ENCODE results near the gene ELAPOR1. TPM values are rescaled to one million over a fixed set of nuclear protein-coding genes. Genes with fewer than 3 reads are reported as not detected.
A peak's percentile ranks its signal among the peaks of the same experiment; 100 is the strongest.

ELAPOR1 gene, protein sequence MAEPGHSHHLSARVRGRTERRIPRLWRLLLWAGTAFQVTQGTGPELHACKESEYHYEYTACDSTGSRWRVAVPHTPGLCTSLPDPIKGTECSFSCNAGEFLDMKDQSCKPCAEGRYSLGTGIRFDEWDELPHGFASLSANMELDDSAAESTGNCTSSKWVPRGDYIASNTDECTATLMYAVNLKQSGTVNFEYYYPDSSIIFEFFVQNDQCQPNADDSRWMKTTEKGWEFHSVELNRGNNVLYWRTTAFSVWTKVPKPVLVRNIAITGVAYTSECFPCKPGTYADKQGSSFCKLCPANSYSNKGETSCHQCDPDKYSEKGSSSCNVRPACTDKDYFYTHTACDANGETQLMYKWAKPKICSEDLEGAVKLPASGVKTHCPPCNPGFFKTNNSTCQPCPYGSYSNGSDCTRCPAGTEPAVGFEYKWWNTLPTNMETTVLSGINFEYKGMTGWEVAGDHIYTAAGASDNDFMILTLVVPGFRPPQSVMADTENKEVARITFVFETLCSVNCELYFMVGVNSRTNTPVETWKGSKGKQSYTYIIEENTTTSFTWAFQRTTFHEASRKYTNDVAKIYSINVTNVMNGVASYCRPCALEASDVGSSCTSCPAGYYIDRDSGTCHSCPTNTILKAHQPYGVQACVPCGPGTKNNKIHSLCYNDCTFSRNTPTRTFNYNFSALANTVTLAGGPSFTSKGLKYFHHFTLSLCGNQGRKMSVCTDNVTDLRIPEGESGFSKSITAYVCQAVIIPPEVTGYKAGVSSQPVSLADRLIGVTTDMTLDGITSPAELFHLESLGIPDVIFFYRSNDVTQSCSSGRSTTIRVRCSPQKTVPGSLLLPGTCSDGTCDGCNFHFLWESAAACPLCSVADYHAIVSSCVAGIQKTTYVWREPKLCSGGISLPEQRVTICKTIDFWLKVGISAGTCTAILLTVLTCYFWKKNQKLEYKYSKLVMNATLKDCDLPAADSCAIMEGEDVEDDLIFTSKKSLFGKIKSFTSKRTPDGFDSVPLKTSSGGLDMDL
- 0.21 and 0.62 TPM in 2 replicates for total RNA-seq (2011; cell fraction: chromatin; rRNA removed; ENCODE audit: low replicate concordance)
- total RNA-seq (2011; cell fraction: nucleolus; rRNA removed) = 0.13 and 0.17 TPM in 2 replicates
- 0.22 TPM in 1 of 2 replicates, not detected in the other for total RNA-seq (2011; cell fraction: nucleoplasm; rRNA removed)
- 0.09 TPM in 1 of 2 replicates, not detected in the other for total RNA-seq (2014; rRNA removed)
- total RNA-seq (2014; rRNA removed; fragmentation: Illumina TruSeq; extraction: Trizol) = 0.03 and 0.25 TPM in 2 replicates
- 0.04 and 0.07 TPM in 2 replicates for total RNA-seq (2015; rRNA removed; fragmentation: Illumina TruSeq; extraction: Trizol)
- total RNA-seq (2021) = 0.20 and 0.38 TPM in 2 replicates
- 0.11 and 0.14 TPM in 2 replicates for polyA plus RNA-seq (2011; rRNA removed)
- polyA plus RNA-seq (2011; cell fraction: cytosol; rRNA removed) = 0.09 and 0.16 TPM in 2 replicates
- polyA plus RNA-seq (2011; cell fraction: nucleus; rRNA removed) = 0.24 TPM in 2 replicates
- polyA plus RNA-seq (2012) = 0.17 and 0.32 TPM in 2 replicates
- polyA plus RNA-seq (2014; fragmentation: Illumina TruSeq; extraction: Trizol) = 0.18 and 0.46 TPM in 2 replicates
- under 1 TPM; 0.17 to 0.21 TPM for polyA plus RNA-seq (2014; fragmentation: Nextera tagmentation; extraction: Ambion mirVana)
- 0.15 and 1.2 TPM in 2 replicates for polyA plus RNA-seq (2014; rRNA removed)
- 0.09 and 0.11 TPM in 2 replicates for polyA minus RNA-seq (2011; rRNA and poly(A)+ RNA removed)
- polyA minus RNA-seq (2011; cell fraction: cytosol; rRNA and poly(A)+ RNA removed) = not detected in 2 replicates
- 0.11 and 0.13 TPM in 2 replicates for polyA minus RNA-seq (2011; cell fraction: nucleus; rRNA and poly(A)+ RNA removed)
- Bru-seq, nascent RNA = percentile 18 among the genes with signal in this experiment
- BruChase-seq, experiment 1, labeled RNA remaining after a 2-hour chase = percentile 28 among the genes with signal in this experiment
- percentile 23 among the genes with signal in this experiment for BruChase-seq, experiment 2, labeled RNA remaining after a 6-hour chase
- long read RNA-seq, experiment 1, partial matches to known transcripts = 0 of 2 reads
- long read RNA-seq, experiment 1, other reads (novel, unspliced or antisense) = 2 of 2 reads
- long read RNA-seq, experiment 2 = 0 reads
- long read RNA-seq, experiment 3 = 0 reads

DNA sequence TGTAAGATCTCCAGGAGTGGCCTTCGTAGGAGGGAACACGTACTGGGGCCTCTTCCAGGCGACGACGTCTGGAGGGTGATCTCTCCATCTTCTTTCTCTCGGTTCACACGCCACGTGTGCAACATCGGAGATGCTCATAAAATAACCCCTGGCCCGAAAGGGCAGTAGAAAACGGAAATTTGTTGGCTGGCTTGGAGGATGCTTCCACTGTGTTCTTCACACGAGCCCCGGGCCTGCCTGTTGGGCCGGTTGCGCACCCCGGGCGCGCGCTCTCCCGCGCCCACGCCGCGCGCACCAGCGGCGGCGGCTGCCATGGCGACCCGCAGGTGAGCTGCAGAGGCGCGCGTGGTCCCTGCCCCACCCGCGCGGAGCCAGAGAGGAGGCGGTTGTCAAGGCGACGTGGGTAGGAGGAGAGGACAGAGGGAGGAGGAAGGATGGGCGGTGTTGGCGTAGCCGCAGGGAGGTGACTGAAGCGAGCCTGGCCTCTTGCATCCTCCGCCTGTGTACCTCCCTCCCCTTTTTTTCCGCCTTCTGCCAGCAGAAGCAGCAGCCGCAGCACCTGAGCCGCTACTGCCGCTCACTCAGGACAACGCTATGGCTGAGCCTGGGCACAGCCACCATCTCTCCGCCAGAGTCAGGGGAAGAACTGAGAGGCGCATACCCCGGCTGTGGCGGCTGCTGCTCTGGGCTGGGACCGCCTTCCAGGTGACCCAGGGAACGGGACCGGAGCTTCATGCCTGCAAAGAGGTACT, at the start of gene ELAPOR1:
TSS of gene ELAPOR1 (plus strand) at position 526 of the 752 bp plus-strand sequence. CDS start at position 595, 69 bp downstream.
- BruUV-seq (replicated peaks) = no TSS peak
- POLR2A ChIA-PET = interaction anchor here (0.8 to 5.8 kb wide), 3 partner anchors 9 to 16 kb away, joined by 3 to 65 read pairs (median 4); no protein-coding TSS in a partner anchor
- Histone ChIP-seq H4K20me1 (replicated peaks; ENCODE audit: control insufficient read depth, insufficient read depth, low read length) (no peaks in the 10 kb centered on the region; the same call in 1 of the 2 replicates), H3K9me3 (replicated peaks; ENCODE audit: control insufficient read depth, insufficient read depth, low read depth, low read length) (no peaks in the 10 kb centered on the region), H3K9me1 (ENCODE audit: control insufficient read depth, insufficient read depth, low read length) (no peaks in the 10 kb centered on the region), H3K4me3 (no peak within 1 kb of the TSS), H2AFZ (ENCODE audit: low read depth, low read length) (peak within 1 kb of the TSS; percentile 84; the same call in 1 of the 2 replicates), H3K4me2 (ENCODE audit: insufficient read depth, low read length) (peak within 1 kb of the TSS; percentile 71), H3K79me2 (ENCODE audit: control insufficient read depth, insufficient read depth, low read length) (no peaks in the 10 kb centered on the region), H3K27me3 (ENCODE audit: control insufficient read depth in 2 of 2, insufficient read depth in 2 of 2, low read length in 2 of 2) (peaks cover 0 to 6% of the 10 kb centered on the region in 2 experiments; a peak in 1 of 5 replicates), H3K4me1 (replicated peaks in 1 of 2; ENCODE audit: control insufficient read depth in 2 of 2, insufficient read depth in 2 of 2, low read length in 2 of 2) (peaks cover 10 to 20% of the 10 kb centered on the region in 2 experiments; a peak in 4 of 5 replicates), H3K27ac (ENCODE audit: extremely low read depth, low read depth, low read length) (no peak within 1 kb of the TSS), H3K9ac (ENCODE audit: insufficient read depth in 1 of 2, low read depth in 2 of 2, low read length in 2 of 2) (peak within 1 kb of the TSS in 1 of 2 experiments; percentile 80; a peak in 1 of 4 replicates), H3K36me3 (ENCODE audit: control insufficient read depth, insufficient read depth, low read length) (no peaks in the 10 kb centered on the region)
- CTCF ChIA-PET (ENCODE audit: low intra/inter-chr PET ratio) = interaction anchor here (0.6 kb wide), 1 partner anchor 215 kb away, joined by 3 read pairs; no protein-coding TSS in a partner anchor
- intact Hi-C loops (cut with micrococcal nuclease) = loop anchor here (2.0 to 10.0 kb wide), 8 partner anchors 71 to 1329 kb away; partner anchors contain the start of genes CLCC1, GPR61 and WDR47
- DNase-seq (ENCODE audit: extremely low read depth in 1 of 4, low spot score in 3 of 4) = no peak
- FAIRE-seq = no peak
- in situ Hi-C loops (cut with MboI) = loop anchor here (5.0 kb wide), 1 partner anchor 286 kb away; no protein-coding TSS in a partner anchor
- no peak for ATAC-seq
- TF ChIP-seq POLR3A (IDR thresholded peaks at IDR 0.05; ENCODE audit: borderline replicate concordance, extremely low read depth, insufficient read depth, insufficient read length) (no peak), MECOM (CRISPR knock-in tag; IDR thresholded peaks at IDR 0.05) (no peak), RFX1 (IDR thresholded peaks at IDR 0.05) (peak; percentile 43; the same call in 1 of the 2 replicates)
- TF ChIP-seq, protein P1, sequence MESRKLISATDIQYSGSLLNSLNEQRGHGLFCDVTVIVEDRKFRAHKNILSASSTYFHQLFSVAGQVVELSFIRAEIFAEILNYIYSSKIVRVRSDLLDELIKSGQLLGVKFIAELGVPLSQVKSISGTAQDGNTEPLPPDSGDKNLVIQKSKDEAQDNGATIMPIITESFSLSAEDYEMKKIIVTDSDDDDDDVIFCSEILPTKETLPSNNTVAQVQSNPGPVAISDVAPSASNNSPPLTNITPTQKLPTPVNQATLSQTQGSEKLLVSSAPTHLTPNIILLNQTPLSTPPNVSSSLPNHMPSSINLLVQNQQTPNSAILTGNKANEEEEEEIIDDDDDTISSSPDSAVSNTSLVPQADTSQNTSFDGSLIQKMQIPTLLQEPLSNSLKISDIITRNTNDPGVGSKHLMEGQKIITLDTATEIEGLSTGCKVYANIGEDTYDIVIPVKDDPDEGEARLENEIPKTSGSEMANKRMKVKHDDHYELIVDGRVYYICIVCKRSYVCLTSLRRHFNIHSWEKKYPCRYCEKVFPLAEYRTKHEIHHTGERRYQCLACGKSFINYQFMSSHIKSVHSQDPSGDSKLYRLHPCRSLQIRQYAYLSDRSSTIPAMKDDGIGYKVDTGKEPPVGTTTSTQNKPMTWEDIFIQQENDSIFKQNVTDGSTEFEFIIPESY (CRISPR knock-in tag; IDR thresholded peaks at IDR 0.05) = peak; percentile 70
- 71% methylated on average over 46 of the region's 56 CpGs for WGBS (ENCODE audit: insufficient coverage, low coverage, missing lambda C conversion rate)

All from K562 (cell line).